ENCODE results near the gene EYA3.

Gene EYA3

GRCh38 chr1:28045777-28046176 is 42.6 kb downstream of the EYA3 start:
- DNase-seq (ENCODE audit: low read depth): peak; percentile 24
- no peak overlapping the region for H3K4me3 ChIP-seq (ENCODE audit: low read length)
- TF ChIP-seq CTCF (IDR thresholded peaks at IDR 0.05; ENCODE audit: insufficient read depth, low read depth, low read length, missing control alignments): no peak

- no peak overlapping the region for H3K4me3 ChIP-seq (ENCODE audit: low read length)
- no peak for DNase-seq (ENCODE audit: low read depth)
- no peak for TF ChIP-seq CTCF (IDR thresholded peaks at IDR 0.05; ENCODE audit: insufficient read depth, low read depth, low read length, missing control alignments)
These were observed 44.0 kb downstream of the EYA3 start for GRCh38 chr1:28044399-28044798.

- DNase-seq (ENCODE audit: low read depth): no peak
- no peak for TF ChIP-seq CTCF (IDR thresholded peaks at IDR 0.05; ENCODE audit: insufficient read depth, low read depth, low read length, missing control alignments)
- H3K4me3 ChIP-seq (ENCODE audit: low read length): no peak overlapping the region
These were observed 49.1 kb downstream of the EYA3 start for GRCh38 chr1:28039341-28039740.

GRCh38 chr1:28037946-28038345 is 50.5 kb downstream of the EYA3 start:
- no peak for TF ChIP-seq CTCF (IDR thresholded peaks at IDR 0.05; ENCODE audit: insufficient read depth, low read depth, low read length, missing control alignments)
- H3K4me3 ChIP-seq (ENCODE audit: low read length): no peak overlapping the region
- DNase-seq (ENCODE audit: low read depth): peak; percentile 74

GRCh38 chr1:28037206-28037605 is 51.2 kb downstream of the EYA3 start:
- DNase-seq (ENCODE audit: low read depth): no peak
- TF ChIP-seq CTCF (IDR thresholded peaks at IDR 0.05; ENCODE audit: insufficient read depth, low read depth, low read length, missing control alignments): no peak
- no peak overlapping the region for H3K4me3 ChIP-seq (ENCODE audit: low read length)

- peak; percentile 13 for DNase-seq (ENCODE audit: low read depth)
- TF ChIP-seq CTCF (IDR thresholded peaks at IDR 0.05; ENCODE audit: insufficient read depth, low read depth, low read length, missing control alignments): peak; percentile 28
- H3K4me3 ChIP-seq (ENCODE audit: low read length): no peak overlapping the region
These were observed 52.0 kb downstream of the EYA3 start for GRCh38 chr1:28036431-28036830.

GRCh38 chr1:28035420-28035819 is 53.0 kb downstream of the EYA3 start:
- TF ChIP-seq CTCF (IDR thresholded peaks at IDR 0.05; ENCODE audit: insufficient read depth, low read depth, low read length, missing control alignments): no peak

More at GRCh38 chr1:28035420-28035819, 53.0 kb downstream of the EYA3 start:
- H3K4me3 ChIP-seq (ENCODE audit: low read length): no peak overlapping the region
- no peak for DNase-seq (ENCODE audit: low read depth)

Measured in epithelial cell of esophagus (primary cell).